Nucleus accumbens (tissue), 56 donors: Measurements from ENCODE around the gene PPM1F.
"Not testable (repeated sequence)": the region's sequence is repeated elsewhere in the genome, so short reads cannot be mapped to it uniquely, and the experiment has no call there.

Source experiments
- DNase-seq, 56 donors: peaks; one replicate each; lab custom pipeline; 2025; lab: John Stamatoyannopoulos, UW

The PPM1F gene

GRCh38 chr22:21904250-21904789 lies 48.3 kb downstream of the PPM1F start:
- no peak for DNase-seq

- DNase-seq = no peak
Measured at GRCh38 chr22:21903283-21903682, 49.4 kb downstream of the PPM1F start.

- DNase-seq = no peak
Measured at GRCh38 chr22:21902296-21903087, 50.2 kb downstream of the PPM1F start.

GRCh38 chr22:21898354-21898896 lies 54.2 kb downstream of the PPM1F start:
- DNase-seq = no peak

- no peak for DNase-seq
Measured at GRCh38 chr22:21896951-21897513, 55.6 kb downstream of the PPM1F start.

GRCh38 chr22:21896275-21896674 lies 56.4 kb downstream of the PPM1F start:
- DNase-seq = not testable (repeated sequence)

- no peak for DNase-seq
Measured at GRCh38 chr22:21894799-21895198, 57.8 kb downstream of the PPM1F start.

GRCh38 chr22:21889251-21889990 lies 63.2 kb downstream of the PPM1F start:
- DNase-seq = no peak

GRCh38 chr22:21887841-21888240 lies 64.8 kb downstream of the PPM1F start:
- DNase-seq = no peak

- DNase-seq = not testable (repeated sequence)
Measured at GRCh38 chr22:21883930-21884329, 68.7 kb downstream of the PPM1F start.

GRCh38 chr22:21882754-21883333 lies 69.8 kb downstream of the PPM1F start:
- DNase-seq = not testable (repeated sequence)

- no peak for DNase-seq
Measured at GRCh38 chr22:21881841-21882753, 70.6 kb downstream of the PPM1F start.

- no peak for DNase-seq
Measured at GRCh38 chr22:21876486-21877176, 76.0 kb downstream of the PPM1F start.

GRCh38 chr22:21874953-21875352 lies 77.7 kb downstream of the PPM1F start:
- DNase-seq = not testable (repeated sequence)

GRCh38 chr22:21873619-21874018 lies 79.0 kb downstream of the PPM1F start:
- no peak for DNase-seq

GRCh38 chr22:21872741-21873140 lies 79.9 kb downstream of the PPM1F start:
- DNase-seq = not testable (repeated sequence)
